CD4-positive, alpha-beta T cell treated with Interleukin-17A for 1 hour (primary cell): ENCODE results near the gene GSTK1.

Experiments used
- DNase-seq: peaks from one replicate; pipeline ENCODE4 v3.0.0-alpha.2; 2020

The GSTK1 gene

GRCh38 chr7:143300959-143301935, 38.0 kb downstream of the GSTK1 start:
- DNase-seq: no peak

GRCh38 chr7:143303733-143304132, 40.5 kb downstream of the GSTK1 start:
- no peak for DNase-seq

- DNase-seq: no peak
These were observed 41.7 kb downstream of the GSTK1 start for GRCh38 chr7:143304938-143305337.

- DNase-seq: peak; percentile 75
These were observed 42.3 kb downstream of the GSTK1 start for GRCh38 chr7:143305423-143306070.

GRCh38 chr7:143308632-143309031, 45.4 kb downstream of the GSTK1 start:
- DNase-seq: no peak

- DNase-seq: no peak
These were observed 50.9 kb downstream of the GSTK1 start for GRCh38 chr7:143314127-143314526.

GRCh38 chr7:143315776-143316175, 52.5 kb downstream of the GSTK1 start, which contains the start of gene CLCN1:
CLCN1 (plus strand) TSS chr7:143316111; CDS start chr7:143316213, 102 bp downstream.
- DNase-seq: no peak

- DNase-seq: no peak
These were observed 53.3 kb downstream of the GSTK1 start for GRCh38 chr7:143316492-143316891.

- no peak for DNase-seq
These were observed 55.4 kb downstream of the GSTK1 start for GRCh38 chr7:143318661-143319060.
